ENCODE data around the gene NPW.

NPW gene

GRCh38 chr16:2019518-2019920 lies at the start of gene NPW:
Gene NPW (plus strand): TSS chr16:2019785.
- DNase-seq = peak; percentile 49

- peak; percentile 97 for DNase-seq
Measured at GRCh38 chr16:1971796-1972489, 47.6 kb upstream of the NPW start, which contains the start of gene TBL3. Gene TBL3 (plus strand): TSS chr16:1972053. CDS start chr16:1972165, 112 bp downstream.

- DNase-seq = peak; percentile 54
Measured at GRCh38 chr16:1972490-1972877, 47.1 kb upstream of the NPW start.

GRCh38 chr16:1973461-1974156 lies 46.0 kb upstream of the NPW start:
- no peak for DNase-seq

- no peak for DNase-seq
Measured at GRCh38 chr16:1974157-1975070, 45.2 kb upstream of the NPW start.

- no peak for DNase-seq
Measured at GRCh38 chr16:1975432-1976215, 44.0 kb upstream of the NPW start.

GRCh38 chr16:1976216-1976520 lies 43.4 kb upstream of the NPW start:
- DNase-seq = no peak

GRCh38 chr16:1976951-1977874 lies 42.4 kb upstream of the NPW start:
- no peak for DNase-seq

- no peak for DNase-seq
Measured at GRCh38 chr16:1977875-1978268, 41.7 kb upstream of the NPW start.

GRCh38 chr16:1978476-1979120 lies 41.0 kb upstream of the NPW start:
- peak; percentile 51 for DNase-seq

GRCh38 chr16:1979271-1980029 lies 40.1 kb upstream of the NPW start:
- peak; percentile 95 for DNase-seq

- DNase-seq = peak; percentile 74
Measured at GRCh38 chr16:1980030-1980769, 39.4 kb upstream of the NPW start.

GRCh38 chr16:1980770-1981087 lies 38.9 kb upstream of the NPW start:
- DNase-seq = no peak

GRCh38 chr16:1981398-1981836 lies 38.2 kb upstream of the NPW start, which contains the start of gene NOXO1:
Gene NOXO1 (minus strand): TSS chr16:1981469. CDS start chr16:1981179, 290 bp downstream.
- peak; percentile 23 for DNase-seq

- no peak for DNase-seq
Measured at GRCh38 chr16:1982013-1982433, 37.6 kb upstream of the NPW start.

- no peak for DNase-seq
Measured at GRCh38 chr16:1982991-1983543, 36.5 kb upstream of the NPW start.

- peak; percentile 95 for DNase-seq
Measured at GRCh38 chr16:1983544-1984346, 35.8 kb upstream of the NPW start, which contains the start of gene GFER. Gene GFER (plus strand): TSS chr16:1984193. CDS start chr16:1984219, 26 bp downstream.

Data from DMS53 (cell line).